ENCODE measurements around the gene GULP1. TPM values are rescaled to one million over a fixed set of nuclear protein-coding genes. Genes with fewer than 3 reads are reported as not detected.

GULP1 gene
- total RNA-seq, 1 donor from 2014 or later, result 39.4 TPM

DNA sequence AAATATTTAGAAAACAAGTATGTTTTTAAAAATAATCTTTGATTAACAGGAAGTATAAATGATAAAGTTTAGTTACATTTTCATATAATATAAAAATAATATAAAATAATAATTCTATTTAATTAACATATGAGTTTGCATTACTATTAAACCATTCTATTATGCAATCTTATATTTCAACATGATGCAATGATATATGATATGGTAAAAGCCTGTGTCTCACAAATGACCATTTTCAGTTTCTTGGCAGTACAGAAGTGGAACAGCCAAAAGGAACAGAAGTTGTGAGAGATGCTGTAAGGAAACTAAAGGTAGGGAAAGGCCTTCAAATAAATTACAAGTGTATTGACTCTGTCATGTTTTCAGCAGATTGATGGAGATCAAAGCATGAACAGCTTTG, 230.8 kb downstream of the GULP1 start:
- DNase-seq (ENCODE audit: low read depth), result no peak
- Mint-ChIP-seq H3K27ac (ENCODE audit: unreplicated experiment) (no peak overlapping the region), H3K4me1 (ENCODE audit: low read depth, unreplicated experiment) (peaks cover 26% of the 10 kb centered on the region), H3K9me3 (ENCODE audit: unreplicated experiment) (no peaks in the 10 kb centered on the region), H3K27me3 (ENCODE audit: low read depth, unreplicated experiment) (no peaks in the 10 kb centered on the region), H3K36me3 (ENCODE audit: low read depth, unreplicated experiment) (no peaks in the 10 kb centered on the region), H3K4me3 (ENCODE audit: unreplicated experiment) (no peak overlapping the region)
- Histone ChIP-seq H3K79me2 (ENCODE audit: insufficient read depth, low read length) (no peaks in the 10 kb centered on the region), H3K27me3 (ENCODE audit: insufficient read depth, low read length) (no peaks in the 10 kb centered on the region), H3K4me1 (ENCODE audit: insufficient read depth, low read length) (peaks cover 18% of the 10 kb centered on the region), H3K27ac (ENCODE audit: low read depth, low read length) (no peak overlapping the region), H3K36me3 (ENCODE audit: insufficient read depth, low read length) (no peaks in the 10 kb centered on the region), H3K4me2 (ENCODE audit: low read length) (no peak overlapping the region), H2AFZ (ENCODE audit: low read depth, low read length) (no peak overlapping the region), H4K20me1 (ENCODE audit: insufficient read depth, low read length) (no peaks in the 10 kb centered on the region), H3K9me3 (ENCODE audit: insufficient read depth, low read depth, low read length) (no peaks in the 10 kb centered on the region), H3K9ac (ENCODE audit: low read length) (no peak overlapping the region), H3K4me3 (ENCODE audit: insufficient read depth, low read depth, low read length) (no peak overlapping the region)
- FAIRE-seq, result no peak
- TF ChIP-seq EZH2 (IDR thresholded peaks at IDR 0.05; ENCODE audit: insufficient read depth, low read length), result no peak
- TF ChIP-seq, protein P1, sequence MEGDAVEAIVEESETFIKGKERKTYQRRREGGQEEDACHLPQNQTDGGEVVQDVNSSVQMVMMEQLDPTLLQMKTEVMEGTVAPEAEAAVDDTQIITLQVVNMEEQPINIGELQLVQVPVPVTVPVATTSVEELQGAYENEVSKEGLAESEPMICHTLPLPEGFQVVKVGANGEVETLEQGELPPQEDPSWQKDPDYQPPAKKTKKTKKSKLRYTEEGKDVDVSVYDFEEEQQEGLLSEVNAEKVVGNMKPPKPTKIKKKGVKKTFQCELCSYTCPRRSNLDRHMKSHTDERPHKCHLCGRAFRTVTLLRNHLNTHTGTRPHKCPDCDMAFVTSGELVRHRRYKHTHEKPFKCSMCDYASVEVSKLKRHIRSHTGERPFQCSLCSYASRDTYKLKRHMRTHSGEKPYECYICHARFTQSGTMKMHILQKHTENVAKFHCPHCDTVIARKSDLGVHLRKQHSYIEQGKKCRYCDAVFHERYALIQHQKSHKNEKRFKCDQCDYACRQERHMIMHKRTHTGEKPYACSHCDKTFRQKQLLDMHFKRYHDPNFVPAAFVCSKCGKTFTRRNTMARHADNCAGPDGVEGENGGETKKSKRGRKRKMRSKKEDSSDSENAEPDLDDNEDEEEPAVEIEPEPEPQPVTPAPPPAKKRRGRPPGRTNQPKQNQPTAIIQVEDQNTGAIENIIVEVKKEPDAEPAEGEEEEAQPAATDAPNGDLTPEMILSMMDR (IDR thresholded peaks at IDR 0.05; ENCODE audit: insufficient read depth, low read depth, low read length), result no peak

DNA sequence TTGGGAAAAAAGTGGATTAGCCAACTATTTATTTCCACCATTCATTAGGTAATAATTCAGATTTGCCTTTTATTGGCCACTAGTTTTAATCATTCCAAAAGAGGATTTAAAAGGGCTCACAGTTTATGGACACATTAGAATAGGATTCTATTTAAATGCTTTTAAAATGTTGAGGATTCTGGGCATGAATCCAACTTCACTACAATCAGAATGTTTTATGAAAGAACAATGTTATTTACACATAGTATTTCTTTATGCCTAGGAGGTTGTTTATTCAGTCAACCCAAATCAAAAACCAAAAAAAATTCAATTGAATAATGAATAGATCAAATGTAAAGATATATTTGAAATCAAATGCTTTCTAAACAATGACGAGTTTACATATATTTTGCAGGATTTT, 232.2 kb downstream of the GULP1 start:
- Histone ChIP-seq H3K9me3 (ENCODE audit: insufficient read depth, low read depth, low read length) (no peaks in the 10 kb centered on the region), H3K4me1 (ENCODE audit: insufficient read depth, low read length) (peaks cover 8% of the 10 kb centered on the region), H3K27ac (ENCODE audit: low read depth, low read length) (no peak overlapping the region), H3K9ac (ENCODE audit: low read length) (no peak overlapping the region), H3K4me2 (ENCODE audit: low read length) (no peak overlapping the region), H3K4me3 (ENCODE audit: insufficient read depth, low read depth, low read length) (no peak overlapping the region), H2AFZ (ENCODE audit: low read depth, low read length) (no peak overlapping the region), H3K27me3 (ENCODE audit: insufficient read depth, low read length) (no peaks in the 10 kb centered on the region), H3K79me2 (ENCODE audit: insufficient read depth, low read length) (no peaks in the 10 kb centered on the region), H4K20me1 (ENCODE audit: insufficient read depth, low read length) (no peaks in the 10 kb centered on the region), H3K36me3 (ENCODE audit: insufficient read depth, low read length) (no peaks in the 10 kb centered on the region)
- H3K4me3 Mint-ChIP-seq (ENCODE audit: unreplicated experiment), result no peak overlapping the region
- H3K4me1 Mint-ChIP-seq (ENCODE audit: low read depth, unreplicated experiment), result peaks cover 15% of the 10 kb centered on the region
- no peaks in the 10 kb centered on the region for H3K27me3 Mint-ChIP-seq (ENCODE audit: low read depth, unreplicated experiment)
- no peak for FAIRE-seq
- DNase-seq (ENCODE audit: low read depth), result no peak
- H3K27ac Mint-ChIP-seq (ENCODE audit: unreplicated experiment), result no peak overlapping the region
- H3K36me3 Mint-ChIP-seq (ENCODE audit: low read depth, unreplicated experiment), result no peaks in the 10 kb centered on the region
- TF ChIP-seq, protein P1 (IDR thresholded peaks at IDR 0.05; ENCODE audit: insufficient read depth, low read depth, low read length), result no peak
- TF ChIP-seq EZH2 (IDR thresholded peaks at IDR 0.05; ENCODE audit: insufficient read depth, low read length), result no peak
- H3K9me3 Mint-ChIP-seq (ENCODE audit: unreplicated experiment), result no peaks in the 10 kb centered on the region

DNA sequence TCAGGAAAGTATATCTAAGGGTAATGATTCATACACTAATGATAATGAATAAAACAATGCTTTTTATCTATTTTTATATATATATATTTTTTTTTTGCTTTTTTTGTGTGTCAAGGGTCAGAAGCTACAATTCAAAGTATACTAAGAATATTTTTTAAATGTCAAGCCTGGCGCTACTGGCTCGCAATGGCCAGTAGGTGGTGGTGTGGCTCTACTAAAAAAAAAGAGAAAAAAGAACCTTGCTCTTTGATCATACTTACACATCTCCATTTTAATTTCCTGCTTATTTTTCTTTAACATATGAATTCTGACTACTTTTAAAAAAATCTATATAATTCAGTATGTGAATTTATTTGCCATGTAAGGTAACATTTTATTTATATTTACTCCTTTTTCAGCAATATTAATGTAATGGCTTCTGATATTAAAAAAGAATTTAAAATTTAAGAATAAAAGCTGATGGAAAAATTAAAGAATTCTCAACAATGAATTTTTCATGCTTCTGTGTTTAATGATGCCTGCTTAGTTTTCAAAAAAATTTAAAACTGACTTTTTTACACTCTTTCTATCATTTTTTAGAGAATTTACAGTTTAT, 232.9 kb downstream of the GULP1 start:
- peak; percentile 23 for DNase-seq (ENCODE audit: low read depth)

More for the DNA sequence above, 232.9 kb downstream of the GULP1 start:
- Mint-ChIP-seq H3K9me3 (ENCODE audit: unreplicated experiment) (no peaks in the 10 kb centered on the region), H3K4me3 (ENCODE audit: unreplicated experiment) (no peak overlapping the region), H3K27ac (ENCODE audit: unreplicated experiment) (no peak overlapping the region), H3K27me3 (ENCODE audit: low read depth, unreplicated experiment) (no peaks in the 10 kb centered on the region), H3K36me3 (ENCODE audit: low read depth, unreplicated experiment) (no peaks in the 10 kb centered on the region), H3K4me1 (ENCODE audit: low read depth, unreplicated experiment) (peaks cover 13% of the 10 kb centered on the region)
- no peaks in the 10 kb centered on the region for H3K79me2 ChIP-seq (ENCODE audit: insufficient read depth, low read length)
- H2AFZ ChIP-seq (ENCODE audit: low read depth, low read length), result no peak overlapping the region
- no peaks in the 10 kb centered on the region for H3K27me3 ChIP-seq (ENCODE audit: insufficient read depth, low read length)
- no peak overlapping the region for H3K9ac ChIP-seq (ENCODE audit: low read length)
- H3K36me3 ChIP-seq (ENCODE audit: insufficient read depth, low read length), result no peaks in the 10 kb centered on the region
- no peak overlapping the region for H3K4me2 ChIP-seq (ENCODE audit: low read length)
- TF ChIP-seq EZH2 (IDR thresholded peaks at IDR 0.05; ENCODE audit: insufficient read depth, low read length), result no peak
- TF ChIP-seq, protein P1 (IDR thresholded peaks at IDR 0.05; ENCODE audit: insufficient read depth, low read depth, low read length), result peak; percentile 83
- no peaks in the 10 kb centered on the region for H4K20me1 ChIP-seq (ENCODE audit: insufficient read depth, low read length)
- peaks cover 3% of the 10 kb centered on the region for H3K4me1 ChIP-seq (ENCODE audit: insufficient read depth, low read length)
- H3K4me3 ChIP-seq (ENCODE audit: insufficient read depth, low read depth, low read length), result no peak overlapping the region
- no peak for FAIRE-seq
- no peak overlapping the region for H3K27ac ChIP-seq (ENCODE audit: low read depth, low read length)
- H3K9me3 ChIP-seq (ENCODE audit: insufficient read depth, low read depth, low read length), result no peaks in the 10 kb centered on the region

Measured in astrocyte (in vitro differentiated cells and primary cell).